ENCODE results near the gene SPOCK1. TPM values are rescaled to one million over a fixed set of nuclear protein-coding genes. Genes with fewer than 3 reads are reported as not detected.

SPOCK1 gene
- total and polyA plus RNA-seq, 2 of the 13 experiments (the other 11 are each of a cell fraction or from before 2014, with no cell fraction given), result 0.18 to 0.29 TPM

DNA sequence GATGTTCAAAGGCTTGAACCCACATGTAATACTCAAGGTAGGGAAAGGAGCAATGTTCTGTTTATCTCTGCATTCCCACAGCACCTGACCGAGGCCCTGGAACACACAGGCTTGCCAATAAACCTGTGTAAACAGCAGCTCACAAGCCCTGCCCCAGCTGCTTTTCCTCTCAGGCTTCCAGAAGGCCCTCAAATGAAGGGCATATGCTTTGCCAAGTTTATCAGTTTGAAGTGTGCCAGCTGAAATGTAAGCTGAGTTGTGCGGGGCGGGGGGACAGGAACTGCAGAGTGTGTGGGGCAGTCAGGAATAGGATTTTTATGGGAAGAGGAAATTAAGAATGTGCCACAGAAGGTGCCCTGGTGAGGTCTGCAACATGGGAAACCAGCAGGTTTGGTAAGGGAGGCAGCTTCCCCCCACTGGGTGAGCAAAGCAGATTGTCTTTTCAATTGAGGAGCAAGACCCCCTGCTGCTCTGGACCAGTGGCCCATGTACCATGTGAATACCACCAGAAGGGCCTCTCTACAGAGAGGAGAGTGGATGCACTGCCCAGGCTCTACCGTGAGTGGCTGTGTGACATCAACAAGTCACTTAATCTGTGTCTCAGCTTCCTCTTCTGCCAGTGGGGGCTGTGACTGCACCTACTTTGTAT lies 194.8 kb downstream of the SPOCK1 start:
- Histone ChIP-seq H3K4me3 (replicated peaks in 1 of 3; ENCODE audit: insufficient read depth in 1 of 3, low read depth in 2 of 3, low read length in 3 of 3) (no peak overlapping the region), H3K79me2 (ENCODE audit: insufficient read depth, low read length) (no peaks in the 10 kb centered on the region), H3K4me2 (ENCODE audit: low read depth, low read length) (no peak overlapping the region), H3K36me3 (replicated peaks in 1 of 2; ENCODE audit: control insufficient read depth in 1 of 2, insufficient read depth in 2 of 2, low read length in 2 of 2) (no peaks in the 10 kb centered on the region), H3K27me3 (ENCODE audit: control insufficient read depth in 1 of 2, insufficient read depth in 2 of 2, low read length in 2 of 2) (no peaks in the 10 kb centered on the region; a peak in 1 of 5 replicates), H2AFZ (ENCODE audit: low read length) (no peak overlapping the region), H3K9me3 (ENCODE audit: low read length) (no peaks in the 10 kb centered on the region), H3K4me1 (ENCODE audit: insufficient read depth, low read length) (no peaks in the 10 kb centered on the region), H3K27ac (ENCODE audit: extremely low read length, insufficient read depth, low read length) (no peak overlapping the region), H3K9ac (ENCODE audit: insufficient read depth, low read depth, low read length) (no peak overlapping the region), H4K20me1 (ENCODE audit: insufficient read depth, low read length) (no peaks in the 10 kb centered on the region)
- BruUV-seq (replicated peaks), result no TSS peak
- in situ Hi-C loops (cut with HindIII; ENCODE audit: extremely low pct_ligation_motif_present, low pct_unique_long_range_greater_than_20kb) (no loop called here), intact Hi-C loops (cut with micrococcal nuclease; ENCODE audit: unreplicated experiment) (no loop called here)
- CTCF ChIA-PET (ENCODE audit: low intra/inter-chr PET ratio, low total read pairs), result no interaction called here
- DNase-seq (ENCODE audit: low spot score) (no peak), ATAC-seq (no peak), FAIRE-seq (no peak)
- POLR2A ChIA-PET, result no interaction called here
- 13% methylated on average over 4 of the region's 4 CpGs for WGBS (ENCODE audit: low lambda C conversion rate)
- TF ChIP-seq, protein P1, sequence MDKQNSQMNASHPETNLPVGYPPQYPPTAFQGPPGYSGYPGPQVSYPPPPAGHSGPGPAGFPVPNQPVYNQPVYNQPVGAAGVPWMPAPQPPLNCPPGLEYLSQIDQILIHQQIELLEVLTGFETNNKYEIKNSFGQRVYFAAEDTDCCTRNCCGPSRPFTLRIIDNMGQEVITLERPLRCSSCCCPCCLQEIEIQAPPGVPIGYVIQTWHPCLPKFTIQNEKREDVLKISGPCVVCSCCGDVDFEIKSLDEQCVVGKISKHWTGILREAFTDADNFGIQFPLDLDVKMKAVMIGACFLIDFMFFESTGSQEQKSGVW (CRISPR knock-in tag; IDR thresholded peaks at IDR 0.05; ENCODE audit: borderline replicate concordance), result no peak
- no peak for TF ChIP-seq EHMT2 (IDR thresholded peaks at IDR 0.05; ENCODE audit: borderline replicate concordance, low read depth, low read length)
- no peak for TF ChIP-seq MAZ (IDR thresholded peaks at IDR 0.05; ENCODE audit: borderline replicate concordance, low read depth, low read length)
- TF ChIP-seq MAZ (CRISPR knock-in tag; IDR thresholded peaks at IDR 0.05; ENCODE audit: low read depth), result no peak
- TF ChIP-seq ZNF703 (CRISPR knock-in tag; IDR thresholded peaks at IDR 0.05; ENCODE audit: borderline replicate concordance), result no peak
- TF ChIP-seq, protein P2, sequence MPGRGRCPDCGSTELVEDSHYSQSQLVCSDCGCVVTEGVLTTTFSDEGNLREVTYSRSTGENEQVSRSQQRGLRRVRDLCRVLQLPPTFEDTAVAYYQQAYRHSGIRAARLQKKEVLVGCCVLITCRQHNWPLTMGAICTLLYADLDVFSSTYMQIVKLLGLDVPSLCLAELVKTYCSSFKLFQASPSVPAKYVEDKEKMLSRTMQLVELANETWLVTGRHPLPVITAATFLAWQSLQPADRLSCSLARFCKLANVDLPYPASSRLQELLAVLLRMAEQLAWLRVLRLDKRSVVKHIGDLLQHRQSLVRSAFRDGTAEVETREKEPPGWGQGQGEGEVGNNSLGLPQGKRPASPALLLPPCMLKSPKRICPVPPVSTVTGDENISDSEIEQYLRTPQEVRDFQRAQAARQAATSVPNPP (CRISPR knock-in tag; IDR thresholded peaks at IDR 0.05), result no peak
- no peak for TF ChIP-seq ZNF441 (CRISPR knock-in tag; IDR thresholded peaks at IDR 0.05; ENCODE audit: borderline replicate concordance)
- TF ChIP-seq ZNF329 (CRISPR knock-in tag; IDR thresholded peaks at IDR 0.05; ENCODE audit: low read depth), result no peak
- TF ChIP-seq, protein P3, sequence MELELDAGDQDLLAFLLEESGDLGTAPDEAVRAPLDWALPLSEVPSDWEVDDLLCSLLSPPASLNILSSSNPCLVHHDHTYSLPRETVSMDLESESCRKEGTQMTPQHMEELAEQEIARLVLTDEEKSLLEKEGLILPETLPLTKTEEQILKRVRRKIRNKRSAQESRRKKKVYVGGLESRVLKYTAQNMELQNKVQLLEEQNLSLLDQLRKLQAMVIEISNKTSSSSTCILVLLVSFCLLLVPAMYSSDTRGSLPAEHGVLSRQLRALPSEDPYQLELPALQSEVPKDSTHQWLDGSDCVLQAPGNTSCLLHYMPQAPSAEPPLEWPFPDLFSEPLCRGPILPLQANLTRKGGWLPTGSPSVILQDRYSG (CRISPR knock-in tag; IDR thresholded peaks at IDR 0.05), result no peak
- TF ChIP-seq FOXP1 (IDR thresholded peaks at IDR 0.05), result no peak
- TF ChIP-seq FOXP1 (CRISPR knock-in tag; IDR thresholded peaks at IDR 0.05), result no peak
- TF ChIP-seq ERF (CRISPR knock-in tag; IDR thresholded peaks at IDR 0.05), result no peak
- no peak for TF ChIP-seq ZSCAN12 (CRISPR knock-in tag; IDR thresholded peaks at IDR 0.05)
